Endothelial cell of umbilical vein (primary cell): ENCODE results near the gene CHI3L1. TPM values are rescaled to one million over a fixed set of nuclear protein-coding genes. Genes with fewer than 3 reads are reported as not detected.
"Not testable (repeated sequence)": the region's sequence is repeated elsewhere in the genome, so short reads cannot be mapped to it uniquely, and the experiment has no call there.

Experiments used
- Bru-seq: library from RNA; stranded (reverse); fragments of 400-500 nt; gene quantifications from one replicate; lab custom pipeline; 2021; lab: Mats Ljungman, UMichigan
- BruChase-seq, 2 experiments: library from RNA; stranded (reverse); fragments of 400-500 nt; gene quantifications; one replicate each; lab custom pipeline; 2021; lab: Mats Ljungman, UMichigan
- BruUV-seq: library from RNA; stranded (reverse); fragments of 400-500 nt; replicated peaks from 2 replicates; lab custom pipeline; 2021; lab: Mats Ljungman, UMichigan
- CTCF ChIA-PET: fragments of 300-600, 350-600 bp; sonication (Branson Sonifier 250); formaldehyde crosslinking; loops from one replicate; lab custom pipeline; 2021; ENCODE audit warnings: antibody characterized with exemption, inconsistent platforms; lab: Charles Lee
- POLR2A ChIA-PET: fragments of 300-600, 350-600 bp; sonication (Branson Sonifier 250); formaldehyde crosslinking; loops from one replicate; lab custom pipeline; 2021; ENCODE audit warnings: antibody characterized with exemption, inconsistent platforms; lab: Charles Lee
- DNase-seq: peaks from one replicate; pipeline ENCODE4 v3.0.0-alpha.2; 2011; ENCODE audit warnings: low read depth, low spot score
- FAIRE-seq: peaks from 2 replicates; lab custom pipeline; 2011; peaks lifted over from hg19 to GRCh38; lab: Jason Lieb, UNC
- H2AFZ ChIP-seq: 2 replicates; pipeline ENCODE4 v1.6.0; 2012; ENCODE audit warnings: low read depth, low read length, control low read depth, inconsistent platforms
- H3K27ac ChIP-seq: 2 replicates; pipeline ENCODE4 v1.5.1; 2011; ENCODE audit warnings: low read depth, mild to moderate bottlenecking, control low read depth, low read length, moderate library complexity; ENCODE audit not compliant: insufficient read depth
- H3K27me3 ChIP-seq, 2 experiments: 2 replicates each; pipeline versions ENCODE4 v1.6.0 to v1.6.1; 2011; ENCODE audit warnings: low read length in 2 of 2, mixed read lengths in 1 of 2; ENCODE audit not compliant: control insufficient read depth in 2 of 2, insufficient read depth in 2 of 2
- H3K36me3 ChIP-seq, 2 experiments: 2 replicates in 1 of 2; 3 replicates in 1 of 2; pipeline ENCODE4 v1.5.1; 2011; ENCODE audit warnings: low read length in 2 of 2, mild to moderate bottlenecking in 1 of 2, moderate library complexity in 1 of 2; ENCODE audit not compliant: control insufficient read depth in 2 of 2, insufficient read depth in 2 of 2; ENCODE audit errors: extremely low read depth in 1 of 2
- H3K4me1 ChIP-seq: 3 replicates; pipeline ENCODE4 v1.5.1; 2011; ENCODE audit warnings: mild to moderate bottlenecking, low read length; ENCODE audit not compliant: control insufficient read depth, insufficient read depth; ENCODE audit errors: extremely low read depth
- H3K4me2 ChIP-seq: 2 replicates; pipeline ENCODE4 v1.6.1; 2011; ENCODE audit warnings: low read length, control low read depth, mixed read lengths; ENCODE audit not compliant: insufficient read depth
- H3K4me3 ChIP-seq, 3 experiments: fragments of 200-600 bp in 1 of 3; sonication (generic), shearing (Covaris generic) in 1 of 3; replicated peaks in 1 of 3; 2 replicates each; pipeline ENCODE4 v1.5.1; 2011 to 2016; ENCODE audit warnings: control low read depth in 3 of 3, low read length in 3 of 3, mild to moderate bottlenecking in 2 of 3, inconsistent platforms in 1 of 3, low read depth in 1 of 3, moderate library complexity in 1 of 3; ENCODE audit not compliant: insufficient read depth in 1 of 3
- H3K79me2 ChIP-seq: 2 replicates; pipeline ENCODE4 v1.6.0; 2012; ENCODE audit warnings: low read length, inconsistent platforms; ENCODE audit not compliant: control insufficient read depth, insufficient read depth
- H3K9ac ChIP-seq: replicated peaks from 2 replicates; pipeline ENCODE3; 2011; ENCODE audit warnings: low read length, control low read depth; ENCODE audit not compliant: insufficient read depth; ENCODE audit errors: extremely low read depth
- H3K9me1 ChIP-seq: replicated peaks from 3 replicates; pipeline ENCODE4 v1.6.0; 2011; ENCODE audit warnings: mild to moderate bottlenecking, low read length; ENCODE audit not compliant: control insufficient read depth, insufficient read depth; ENCODE audit errors: extremely low read depth
- H3K9me3 ChIP-seq: replicated peaks from 2 replicates; pipeline ENCODE4 v1.5.1; 2012; ENCODE audit warnings: low read length, inconsistent platforms; ENCODE audit not compliant: control insufficient read depth, insufficient read depth
- H4K20me1 ChIP-seq: replicated peaks from 2 replicates; pipeline ENCODE3; 2011; ENCODE audit warnings: mild to moderate bottlenecking, low read length; ENCODE audit not compliant: control insufficient read depth, insufficient read depth; ENCODE audit errors: extremely low read depth
- CTCF ChIP-seq, 2 donors: IDR thresholded peaks; 1 replicate in 1 of 2; 2 replicates in 1 of 2; pipeline ENCODE4 v1.5.1; 2011; ENCODE audit warnings: low read length in 2 of 2, mild to moderate bottlenecking in 2 of 2, moderate library complexity in 2 of 2, control low read depth in 1 of 2, inconsistent platforms in 1 of 2, low read depth in 1 of 2; ENCODE audit not compliant: insufficient read depth in 1 of 2; ENCODE audit errors: extremely low read depth in 1 of 2
- EZH2 ChIP-seq: IDR thresholded peaks from 2 replicates; pipeline ENCODE4 v1.6.1; 2012; ENCODE audit warnings: borderline replicate concordance, low read depth, mild to moderate bottlenecking, moderate library complexity, low read length, inconsistent platforms; ENCODE audit not compliant: severe bottlenecking
- FOS ChIP-seq: IDR thresholded peaks from 2 replicates; pipeline ENCODE4 v1.6.1; 2011; ENCODE audit warnings: mild to moderate bottlenecking, low read length, moderate library complexity, borderline replicate concordance; ENCODE audit not compliant: insufficient read depth
- GATA2 ChIP-seq: IDR thresholded peaks from 2 replicates; pipeline ENCODE4 v1.7.0; 2011; ENCODE audit warnings: low read depth, mild to moderate bottlenecking, moderate library complexity, mixed read lengths, low read length; ENCODE audit not compliant: insufficient read length, insufficient read depth
- JUN ChIP-seq: IDR thresholded peaks from 2 replicates; pipeline ENCODE4 v1.6.1; 2011; ENCODE audit warnings: borderline replicate concordance, low read depth; ENCODE audit not compliant: insufficient read length, insufficient read depth
- MAX ChIP-seq: IDR thresholded peaks from 2 replicates; pipeline ENCODE4 v1.6.1; 2011; ENCODE audit not compliant: insufficient read depth, insufficient read length
- MYC ChIP-seq: IDR thresholded peaks from one replicate; pipeline ENCODE4 v1.6.1; 2011; ENCODE audit warnings: mild to moderate bottlenecking, low read depth, low read length
- POLR2A ChIP-seq: IDR thresholded peaks from 2 replicates; pipeline ENCODE4 v1.6.1; 2012; ENCODE audit warnings: low read depth, mild to moderate bottlenecking, control low read depth, low read length
- POLR2AphosphoS5 ChIP-seq: IDR thresholded peaks from 2 replicates; pipeline ENCODE4 v1.6.1; 2012; ENCODE audit warnings: low read depth, mild to moderate bottlenecking, control low read depth, low read length, moderate library complexity; ENCODE audit not compliant: insufficient read depth
- dilution Hi-C: fragments of 300-500 bp; cut with MboI; formaldehyde crosslinking; loops from one replicate; pipeline ENCODE4 v1.15.0; 2019; ENCODE audit warnings: low sequenced_read_pairs; ENCODE audit not compliant: extremely low pct_ligation_motif_present
- intact Hi-C: fragments of 100-400 bp; cut with micrococcal nuclease; formaldehyde crosslinking; loops from one replicate; pipeline ENCODE4 v1.10.0; 2022
- long read RNA-seq: library from polyadenylated mRNA; stranded (forward); transcript quantifications from one replicate; pipeline ENCODE4 v2.0.0, GENCODE V29; 2021
- polyA minus RNA-seq, 3 experiments: library from RNA; depleted of rRNA, polyadenylated mRNA; stranded (reverse); fragments of >200 nt; gene quantifications; 1 replicate in 1 of 3; 2 replicates in 2 of 3; pipeline ENCODE4 v1.2.3, GENCODE V29; 2011
- polyA plus RNA-seq, 4 experiments: library from polyadenylated mRNA; depleted of rRNA in 3 of 4; stranded (reverse) in 3 of 4; unstranded in 1 of 4; fragments of >200 nt; gene quantifications; 2 replicates each; pipeline versions ENCODE4 v1.2.1 to v1.2.3, GENCODE V29; 2011 to 2012; ENCODE audit warnings: missing spikeins in 1 of 4
- total RNA-seq: library from RNA; stranded (reverse); gene quantifications from 2 replicates; pipeline ENCODE4 v1.2.3, GENCODE V29; 2021

CHI3L1 gene
- total RNA-seq (not detected in 2 replicates), polyA plus RNA-seq (not detected in 2 replicates), polyA minus RNA-seq (not detected in 2 replicates), Bru-seq, nascent RNA (not detected), BruChase-seq, experiment 1, labeled RNA remaining after a 6-hour chase (not detected), BruChase-seq, experiment 2, labeled RNA remaining after a 2-hour chase (percentile 10 among the genes with signal in this experiment)
- polyA plus RNA-seq (2011; cell fraction: cytosol; rRNA removed): not detected in 2 replicates
- not detected in 2 replicates for polyA plus RNA-seq (2011; cell fraction: nucleus; rRNA removed)
- not detected in 2 replicates for polyA plus RNA-seq (2012)
- not detected for polyA minus RNA-seq (2011; cell fraction: cytosol; rRNA and poly(A)+ RNA removed)
- polyA minus RNA-seq (2011; cell fraction: nucleus; rRNA and poly(A)+ RNA removed): not detected in 2 replicates
- long read RNA-seq: 0 reads

- Histone ChIP-seq H3K27me3 (peaks cover 15 to 17% of the 10 kb centered on the region in 2 experiments), H3K36me3 (no peaks in the 10 kb centered on the region), H3K4me1 (no peaks in the 10 kb centered on the region), H2AFZ (no peak within 1 kb of the TSS), H3K4me3 (no peak within 1 kb of the TSS), H3K27ac (no peak within 1 kb of the TSS), H4K20me1 (no peaks in the 10 kb centered on the region), H3K9me1 (no peaks in the 10 kb centered on the region), H3K79me2 (no peaks in the 10 kb centered on the region), H3K9ac (no peak within 1 kb of the TSS), H3K4me2 (no peak within 1 kb of the TSS), H3K9me3 (no peaks in the 10 kb centered on the region)
- no TSS peak for BruUV-seq
- ChIA-PET CTCF (interaction anchor here (1.2 to 1.3 kb wide), 2 partner anchors 8 to 18 kb away, joined by 3 to 4 read pairs; no protein-coding TSS in a partner anchor), POLR2A (no interaction called here)
- no peak for FAIRE-seq
- DNase-seq: no peak
- intact Hi-C loops (no loop called here), dilution Hi-C loops (no loop called here)
- TF ChIP-seq MAX (no peak), EZH2 (no peak), POLR2AphosphoS5 (no peak), FOS (no peak), MYC (no peak), JUN (no peak), POLR2A (no peak), GATA2 (no peak), CTCF (IDR thresholded peaks at IDR 0.05; ENCODE audit: extremely low read depth in 1 of 2, insufficient read depth in 1 of 2, low read depth in 1 of 2, low read length in 2 of 2) (no peak)
These were observed at the start of gene CHI3L1 for GRCh38 chr1:203186446-203187303. CHI3L1 (minus strand) TSS chr1:203186704; CDS start chr1:203186623, 81 bp downstream.

GRCh38 chr1:203234901-203235300, 48.4 kb upstream of the CHI3L1 start:
- H4K20me1 ChIP-seq, H3K79me2 ChIP-seq, H3K9me3 ChIP-seq, dilution Hi-C loops, BruUV-seq, POLR2A ChIA-PET, H3K9ac ChIP-seq, H3K4me2 ChIP-seq, H3K27ac ChIP-seq, intact Hi-C loops, H3K4me3 ChIP-seq, H3K4me1 ChIP-seq, FAIRE-seq, H2AFZ ChIP-seq, H3K36me3 ChIP-seq, CTCF ChIA-PET, H3K9me1 ChIP-seq, DNase-seq: not testable (repeated sequence)
- peaks cover 11 to 15% of the 10 kb centered on the region in 2 experiments for H3K27me3 ChIP-seq
